ENCODE results near the gene MEF2B.

- no peak for TF ChIP-seq EZH2 (IDR thresholded peaks at IDR 0.05; ENCODE audit: borderline replicate concordance, insufficient read depth, low read length, poor library complexity, severe bottlenecking)
- no peak for TF ChIP-seq EP300 (conservative IDR thresholded peaks at IDR 0.05; ENCODE audit: poor library complexity, severe bottlenecking)
- TF ChIP-seq CTCF (IDR thresholded peaks at IDR 0.05; ENCODE audit: poor library complexity, severe bottlenecking): no peak
- no peak for TF ChIP-seq REST (IDR thresholded peaks at IDR 0.05; ENCODE audit: borderline replicate concordance)
- TF ChIP-seq SMC3 (conservative IDR thresholded peaks at IDR 0.05; ENCODE audit: poor library complexity): no peak
- no peak for TF ChIP-seq POLR2AphosphoS5 (IDR thresholded peaks at IDR 0.05)
These were observed 32.4 kb downstream of the MEF2B start for GRCh38 chr19:19137556-19138108.
